Thoracic aorta (tissue), 2 donors: ENCODE data around the gene BEAN1. TPM values are rescaled to one million over a fixed set of nuclear protein-coding genes. Genes with fewer than 3 reads are reported as not detected.

Source experiments
- ATAC-seq: fragments of 150-250 bp; one replicate; pipeline ENCODE4 v1.8.0; 2017; ENCODE audit warnings: low read depth; ENCODE audit not compliant: insufficient number of reproducible peaks, low FRiP score
- DNase-seq: peaks from one replicate; pipeline ENCODE4 v3.0.0-alpha.2; 2020; ENCODE audit warnings: low spot score
- H3K27ac ChIP-seq, 2 donors: fragments of 200-600 bp; sonication (generic); 1 replicate in 1 of 2; 2 replicates in 1 of 2; pipeline ENCODE4 v1.5.1; 2016; ENCODE audit warnings: mild to moderate bottlenecking in 2 of 2, moderate library complexity in 2 of 2
- H3K27me3 ChIP-seq: fragments of 200-600 bp; sonication (generic); replicated peaks from 2 replicates; pipeline ENCODE4 v1.6.0; 2016; ENCODE audit warnings: mild to moderate bottlenecking; ENCODE audit not compliant: insufficient read depth
- H3K36me3 ChIP-seq: fragments of 200-600 bp; sonication (generic); one replicate; pipeline ENCODE4 v1.5.1; 2016
- H3K4me1 ChIP-seq, 2 donors: fragments of 200-600 bp; sonication (generic); 1 replicate in 1 of 2; 2 replicates in 1 of 2; pipeline versions ENCODE4 v1.5.1 to v1.6.0; 2016; ENCODE audit warnings: low read depth in 2 of 2, mild to moderate bottlenecking in 1 of 2; ENCODE audit not compliant: control insufficient read depth in 1 of 2
- H3K4me3 ChIP-seq: fragments of 200-600 bp; sonication (generic); 2 replicates; pipeline ENCODE4 v1.5.1; 2016; ENCODE audit warnings: mild to moderate bottlenecking
- H3K9me3 ChIP-seq: fragments of 200-600 bp; sonication (generic); 2 replicates; pipeline ENCODE4 v1.5.1; 2016
- total RNA-seq, 2 donors: library from RNA; depleted of rRNA; stranded (reverse); fragments of >200 nt; gene quantifications; one replicate each; pipeline versions ENCODE4 v1.1.0 to v1.2.3, GENCODE V29; 2016
- TF ChIP-seq, protein P1 (sequence below): fragments of 200-600 bp; sonication (generic); IDR thresholded peaks from one replicate; pipeline ENCODE4 v1.5.1; 2019; ENCODE audit warnings: antibody characterized with exemption

BEAN1 gene
- total RNA-seq, 2 donors from 2014 or later, result 0.28 TPM; not detected in 1

DNA sequence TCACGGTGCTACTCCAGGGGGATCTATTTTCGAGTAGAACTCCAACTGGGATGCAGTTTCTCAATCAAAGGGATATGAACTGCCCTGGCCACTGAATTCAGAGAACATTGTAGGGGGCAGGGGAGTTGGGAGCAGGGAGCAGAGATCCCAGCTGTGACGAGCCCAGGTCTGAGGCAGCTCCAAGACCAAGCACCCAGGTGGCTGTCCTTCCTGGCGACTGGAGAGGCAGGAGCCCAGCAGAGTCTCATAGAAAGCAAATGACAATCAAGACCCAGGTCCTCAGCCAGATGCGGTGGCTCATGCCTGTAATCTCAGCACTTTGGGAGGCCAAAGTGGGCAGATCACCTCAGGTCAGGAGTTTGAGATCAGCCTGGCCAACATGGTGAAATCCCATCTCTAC is 62.7 kb downstream of the BEAN1 start:
- ATAC-seq (no peak), DNase-seq (no peak)
- H3K4me1 ChIP-seq, result peaks cover 17 to 28% of the 10 kb centered on the region in 2 donors
- H3K27me3 ChIP-seq, result no peaks in the 10 kb centered on the region
- H3K4me3 ChIP-seq, result no peak overlapping the region
- no peaks in the 10 kb centered on the region for H3K9me3 ChIP-seq
- TF ChIP-seq, protein P1, sequence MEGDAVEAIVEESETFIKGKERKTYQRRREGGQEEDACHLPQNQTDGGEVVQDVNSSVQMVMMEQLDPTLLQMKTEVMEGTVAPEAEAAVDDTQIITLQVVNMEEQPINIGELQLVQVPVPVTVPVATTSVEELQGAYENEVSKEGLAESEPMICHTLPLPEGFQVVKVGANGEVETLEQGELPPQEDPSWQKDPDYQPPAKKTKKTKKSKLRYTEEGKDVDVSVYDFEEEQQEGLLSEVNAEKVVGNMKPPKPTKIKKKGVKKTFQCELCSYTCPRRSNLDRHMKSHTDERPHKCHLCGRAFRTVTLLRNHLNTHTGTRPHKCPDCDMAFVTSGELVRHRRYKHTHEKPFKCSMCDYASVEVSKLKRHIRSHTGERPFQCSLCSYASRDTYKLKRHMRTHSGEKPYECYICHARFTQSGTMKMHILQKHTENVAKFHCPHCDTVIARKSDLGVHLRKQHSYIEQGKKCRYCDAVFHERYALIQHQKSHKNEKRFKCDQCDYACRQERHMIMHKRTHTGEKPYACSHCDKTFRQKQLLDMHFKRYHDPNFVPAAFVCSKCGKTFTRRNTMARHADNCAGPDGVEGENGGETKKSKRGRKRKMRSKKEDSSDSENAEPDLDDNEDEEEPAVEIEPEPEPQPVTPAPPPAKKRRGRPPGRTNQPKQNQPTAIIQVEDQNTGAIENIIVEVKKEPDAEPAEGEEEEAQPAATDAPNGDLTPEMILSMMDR, result no peak
- H3K36me3 ChIP-seq, result peaks cover 3% of the 10 kb centered on the region
- H3K27ac ChIP-seq, result no peak overlapping the region

DNA sequence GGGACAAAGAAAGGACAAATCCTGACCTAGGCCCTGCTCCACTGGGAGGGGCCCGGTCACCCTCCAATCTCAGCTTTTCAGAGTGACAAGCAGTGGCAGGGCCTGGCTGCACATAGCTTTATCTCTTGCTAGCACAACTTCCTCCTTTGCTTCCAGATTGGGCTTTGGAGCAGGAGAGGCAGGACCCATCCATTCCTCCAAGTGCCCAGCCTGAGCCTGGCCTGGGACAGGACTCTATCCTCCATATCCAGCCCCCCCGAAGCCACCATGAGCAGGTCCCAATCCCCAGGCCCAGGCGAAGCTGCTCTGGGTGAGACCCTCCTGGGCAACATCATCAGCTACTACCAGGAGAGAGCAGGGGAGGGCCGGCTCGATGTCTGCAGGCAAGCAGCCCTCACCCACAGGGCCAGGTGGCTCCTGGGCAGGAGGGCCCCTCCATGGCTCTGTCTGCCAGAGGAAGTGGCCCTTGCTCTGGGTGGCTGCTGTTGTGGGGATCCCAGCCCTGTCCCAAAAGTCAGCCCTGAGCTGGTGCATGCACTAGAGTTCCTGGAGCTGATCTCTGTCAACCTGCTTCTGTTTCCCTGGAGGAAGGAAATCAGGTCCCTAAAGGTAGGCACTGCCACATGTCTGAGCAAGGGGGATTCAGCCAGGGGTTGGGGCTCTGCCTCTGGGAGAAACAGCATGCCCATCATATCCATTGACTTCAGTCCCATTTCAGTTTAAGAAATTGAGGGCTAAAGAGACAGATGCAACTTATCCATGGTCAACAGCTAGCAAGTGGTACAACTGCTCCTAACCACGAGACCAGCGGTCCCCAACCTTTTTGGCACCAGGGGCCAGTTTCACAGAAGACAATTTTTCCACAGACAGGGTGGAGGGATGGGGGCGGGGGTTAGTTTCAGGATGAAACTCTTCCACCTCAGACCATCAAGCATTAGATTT is 64.0 kb downstream of the BEAN1 start:
- TF ChIP-seq, protein P1, result no peak
- Histone ChIP-seq H3K36me3 (peaks cover 3% of the 10 kb centered on the region), H3K4me1 (peaks cover 17 to 21% of the 10 kb centered on the region in 2 donors), H3K9me3 (no peaks in the 10 kb centered on the region), H3K4me3 (no peak overlapping the region), H3K27ac (no peak overlapping the region), H3K27me3 (no peaks in the 10 kb centered on the region)
- no peak for ATAC-seq
- no peak for DNase-seq

DNA sequence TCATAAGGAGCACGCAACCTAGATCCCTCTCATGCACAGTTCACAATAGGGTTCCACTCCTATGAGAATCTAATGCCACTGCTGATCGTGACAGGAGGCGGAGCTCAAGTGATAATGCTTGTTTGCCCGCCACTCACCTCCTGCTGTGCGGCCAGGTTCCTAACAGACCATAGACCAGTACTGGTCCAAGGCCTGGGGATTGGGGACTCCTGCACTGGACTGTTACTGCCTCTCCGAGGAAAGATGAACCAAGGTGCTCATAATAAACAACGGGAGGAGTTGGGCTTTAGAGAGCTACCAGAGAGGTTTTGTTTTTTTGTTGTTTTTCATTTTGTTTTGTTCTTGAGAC is 64.6 kb downstream of the BEAN1 start:
- Histone ChIP-seq H3K9me3 (no peaks in the 10 kb centered on the region), H3K4me1 (peaks cover 13 to 15% of the 10 kb centered on the region in 2 donors), H3K27ac (no peak overlapping the region), H3K36me3 (peaks cover 3% of the 10 kb centered on the region), H3K27me3 (no peaks in the 10 kb centered on the region), H3K4me3 (no peak overlapping the region)
- ATAC-seq (no peak), DNase-seq (no peak)
- TF ChIP-seq, protein P1, result no peak

DNA sequence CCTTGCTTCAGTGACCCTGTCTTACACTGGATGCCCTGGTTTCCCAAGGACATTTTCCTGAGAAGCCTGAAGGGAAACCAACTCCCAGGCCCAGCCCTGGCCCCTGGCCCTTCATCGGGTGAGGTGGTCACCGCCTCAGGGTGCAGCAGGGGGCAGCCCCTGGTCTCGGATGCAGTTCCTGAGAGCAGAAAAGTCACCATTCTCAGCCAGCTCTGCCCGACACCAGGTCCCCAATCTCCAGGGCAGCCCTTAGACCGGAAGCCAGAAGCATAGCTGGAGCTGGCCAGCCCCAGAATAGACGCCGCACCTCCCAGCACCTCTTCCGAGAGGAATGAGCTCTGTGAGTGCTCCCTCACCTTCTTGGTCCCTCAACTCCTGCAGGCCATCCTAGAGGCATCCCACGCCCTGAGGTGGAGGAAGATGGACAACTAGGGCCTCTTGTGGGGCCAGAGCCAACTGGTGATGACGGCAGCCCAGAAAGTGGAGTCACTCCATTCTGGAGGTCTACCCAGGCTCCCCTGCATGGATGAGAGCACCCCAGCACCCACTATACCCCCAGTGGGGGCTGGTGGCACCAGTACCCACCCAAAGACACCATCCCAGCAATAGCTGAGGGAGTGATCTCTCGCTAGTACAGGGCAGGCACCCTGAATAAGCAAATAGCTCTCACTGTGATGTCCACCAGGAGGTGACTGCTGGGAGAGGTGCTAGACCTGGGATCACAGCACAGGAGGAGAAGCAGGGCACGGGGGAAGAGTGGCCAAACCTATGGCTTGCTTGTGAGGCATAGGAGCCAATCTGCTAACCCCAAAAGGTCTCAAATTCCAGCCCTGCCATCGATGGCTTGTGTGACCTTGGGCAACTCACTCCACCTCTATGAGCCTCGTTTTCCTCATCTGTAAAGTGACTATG is 66.7 kb downstream of the BEAN1 start:
- no peak overlapping the region for H3K4me3 ChIP-seq
- no peak for ATAC-seq
- no peaks in the 10 kb centered on the region for H3K27me3 ChIP-seq
- no peaks in the 10 kb centered on the region for H3K9me3 ChIP-seq
- no peak for DNase-seq
- TF ChIP-seq, protein P1, result no peak
- H3K36me3 ChIP-seq, result peaks cover 3% of the 10 kb centered on the region
- no peaks in the 10 kb centered on the region for H3K4me1 ChIP-seq
- no peak overlapping the region for H3K27ac ChIP-seq

DNA sequence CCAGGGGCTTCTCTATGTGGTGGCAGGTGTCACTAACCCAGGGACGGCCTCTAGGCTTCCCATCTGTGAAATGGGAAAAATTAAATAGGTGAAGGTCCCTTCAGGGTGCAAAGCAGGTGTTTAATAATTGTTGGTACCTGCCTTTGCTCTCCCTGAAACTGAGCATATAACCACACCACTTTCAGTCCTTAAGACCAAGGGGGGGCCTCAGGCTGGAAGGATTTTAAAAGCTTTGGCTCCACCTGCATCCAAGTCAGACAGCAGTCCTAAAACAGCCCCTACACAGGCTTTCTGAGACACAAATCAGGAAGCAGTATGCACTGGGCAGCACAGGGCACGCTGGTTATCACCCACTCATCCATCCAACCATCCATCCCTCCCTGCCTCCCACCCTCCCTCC is 67.8 kb downstream of the BEAN1 start:
- Histone ChIP-seq H3K4me1 (no peaks in the 10 kb centered on the region), H3K4me3 (no peak overlapping the region), H3K36me3 (peaks cover 3% of the 10 kb centered on the region), H3K9me3 (no peaks in the 10 kb centered on the region), H3K27ac (no peak overlapping the region), H3K27me3 (no peaks in the 10 kb centered on the region)
- ATAC-seq (no peak), DNase-seq (no peak)
- TF ChIP-seq, protein P1, result no peak
